Kidney (tissue), 14 donors: ENCODE results near the gene PHACTR4. TPM values are rescaled to one million over a fixed set of nuclear protein-coding genes. Genes with fewer than 3 reads are reported as not detected.

ENCODE experiments used
- DNase-seq, 5 donors: peaks; one replicate each; pipeline ENCODE4 v3.0.0-alpha.2; 2013 to 2020
- FAIRE-seq: peaks from 2 replicates; lab custom pipeline; 2012; peaks lifted over from hg19 to GRCh38; lab: Jason Lieb, UNC
- H3K27ac ChIP-seq, 2 donors: one replicate each; pipeline ENCODE4 v1.7.0; 2013; ENCODE audit warnings: low read depth in 2 of 2, low read length in 2 of 2, inconsistent platforms in 1 of 2
- H3K27me3 ChIP-seq: one replicate; pipeline ENCODE4 v1.7.1; 2013; ENCODE audit warnings: low read length, inconsistent platforms; ENCODE audit not compliant: control insufficient read depth, insufficient read depth
- H3K36me3 ChIP-seq, 3 donors: one replicate each; pipeline versions ENCODE4 v1.7.0 to v1.7.1; 2013; ENCODE audit warnings: low read length in 3 of 3, control low read depth in 1 of 3, inconsistent platforms in 1 of 3; ENCODE audit not compliant: insufficient read depth in 3 of 3, control insufficient read depth in 2 of 3
- H3K4me1 ChIP-seq, 3 donors: one replicate each; pipeline versions ENCODE4 v1.7.0 to v1.7.1; 2013; ENCODE audit warnings: low read length in 3 of 3, inconsistent platforms in 1 of 3, low read depth in 1 of 3; ENCODE audit not compliant: control insufficient read depth in 2 of 3, insufficient read depth in 2 of 3
- H3K4me3 ChIP-seq, 3 donors: one replicate each; pipeline versions ENCODE4 v1.7.0 to v1.8.1; 2013; ENCODE audit warnings: low read length in 3 of 3, control low read depth in 1 of 3, inconsistent platforms in 1 of 3
- H3K9ac ChIP-seq, 3 donors: one replicate each; pipeline versions ENCODE4 v1.7.0 to v1.7.1; 2013; ENCODE audit warnings: low read length in 3 of 3, control low read depth in 1 of 3, inconsistent platforms in 1 of 3
- H3K9me3 ChIP-seq, 3 donors: one replicate each; pipeline versions ENCODE4 v1.7.0 to v1.7.1; 2013; ENCODE audit warnings: low read length in 3 of 3, control low read depth in 1 of 3, inconsistent platforms in 1 of 3; ENCODE audit not compliant: control insufficient read depth in 2 of 3, insufficient read depth in 1 of 3
- intact Hi-C: fragments of 100-400 bp; cut with DNase I; formaldehyde crosslinking; loops from one replicate; pipeline ENCODE4 v1.11.1; 2022
- polyA plus RNA-seq: library from polyadenylated mRNA; stranded (reverse); fragments of 350-450 nt; fragmentation: Illumina TruSeq; extraction: RNeasy Lipid Tissue Mini Kit (QIAGEN cat#74804); gene quantifications from one replicate; pipeline ENCODE4 v1.2.3, GENCODE V29; 2014; ENCODE audit warnings: low read depth, low replicate concordance; ENCODE audit not compliant: insufficient read depth
- total RNA-seq: library from RNA; stranded (reverse); fragmentation: NEBNext Ultra II Directional; extraction: Animal tissue kit (Norgen Biotek cat#: 25700); gene quantifications from one replicate; pipeline ENCODE4 v1.2.1, GENCODE V29; 2021
- TF ChIP-seq, protein P1 (sequence below): IDR thresholded peaks from 3 replicates; pipeline ENCODE4 v1.5.1; 2012; ENCODE audit warnings: mild to moderate bottlenecking, moderate library complexity, borderline replicate concordance; ENCODE audit not compliant: insufficient read depth; ENCODE audit errors: extremely low read depth
- donor health status: control.
- donor health status: control.
- donor health status: control.
- donor health status: control.
- donor health status: control.
- donor health status: DM: yes; HTN: yes; CAD: no.
- donor health status: Normal renal cell carcinoma (clear cell type).

The PHACTR4 gene
- total and polyA plus RNA-seq, 2 donors from 2014 or later: 23.2 to 51.5 TPM

DNA sequence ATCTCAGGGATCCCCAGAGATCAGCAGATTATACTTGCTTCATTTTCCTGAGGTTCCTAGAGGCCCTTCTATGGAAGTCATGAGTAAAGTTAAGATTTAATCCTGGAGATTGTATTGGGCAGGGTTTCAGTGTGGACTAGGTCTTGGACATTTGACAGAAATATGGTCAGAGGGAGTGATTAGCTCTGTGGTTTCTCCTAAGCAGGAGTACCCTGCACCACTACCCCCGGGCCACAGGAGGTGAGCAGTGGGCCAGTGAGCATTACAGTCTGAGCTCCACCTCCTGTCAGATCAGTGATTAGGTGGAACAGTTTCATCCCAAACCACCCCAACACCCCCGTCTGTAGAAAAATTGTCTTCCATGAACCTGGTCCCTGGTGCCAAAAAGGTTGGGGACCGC lies 43.2 kb downstream of the PHACTR4 start:
- DNase-seq (no peak), FAIRE-seq (no peak)
- H3K9ac ChIP-seq: no peak overlapping the region
- TF ChIP-seq, protein P1, sequence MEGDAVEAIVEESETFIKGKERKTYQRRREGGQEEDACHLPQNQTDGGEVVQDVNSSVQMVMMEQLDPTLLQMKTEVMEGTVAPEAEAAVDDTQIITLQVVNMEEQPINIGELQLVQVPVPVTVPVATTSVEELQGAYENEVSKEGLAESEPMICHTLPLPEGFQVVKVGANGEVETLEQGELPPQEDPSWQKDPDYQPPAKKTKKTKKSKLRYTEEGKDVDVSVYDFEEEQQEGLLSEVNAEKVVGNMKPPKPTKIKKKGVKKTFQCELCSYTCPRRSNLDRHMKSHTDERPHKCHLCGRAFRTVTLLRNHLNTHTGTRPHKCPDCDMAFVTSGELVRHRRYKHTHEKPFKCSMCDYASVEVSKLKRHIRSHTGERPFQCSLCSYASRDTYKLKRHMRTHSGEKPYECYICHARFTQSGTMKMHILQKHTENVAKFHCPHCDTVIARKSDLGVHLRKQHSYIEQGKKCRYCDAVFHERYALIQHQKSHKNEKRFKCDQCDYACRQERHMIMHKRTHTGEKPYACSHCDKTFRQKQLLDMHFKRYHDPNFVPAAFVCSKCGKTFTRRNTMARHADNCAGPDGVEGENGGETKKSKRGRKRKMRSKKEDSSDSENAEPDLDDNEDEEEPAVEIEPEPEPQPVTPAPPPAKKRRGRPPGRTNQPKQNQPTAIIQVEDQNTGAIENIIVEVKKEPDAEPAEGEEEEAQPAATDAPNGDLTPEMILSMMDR: no peak
- no peaks in the 10 kb centered on the region for H3K27me3 ChIP-seq
- H3K4me3 ChIP-seq: no peak overlapping the region
- H3K4me1 ChIP-seq: peaks cover 0 to 9% (median 0%) of the 10 kb centered on the region in 3 donors
- H3K36me3 ChIP-seq: no peaks in the 10 kb centered on the region
- no peak overlapping the region for H3K27ac ChIP-seq
- intact Hi-C loops: no loop called here
- no peaks in the 10 kb centered on the region for H3K9me3 ChIP-seq

GRCh38 chr1:28416509-28417194 lies 47.1 kb downstream of the PHACTR4 start:
- Histone ChIP-seq H3K9me3 (no peaks in the 10 kb centered on the region), H3K4me3 (no peak overlapping the region), H3K27ac (no peak overlapping the region), H3K27me3 (no peaks in the 10 kb centered on the region), H3K9ac (no peak overlapping the region), H3K36me3 (no peaks in the 10 kb centered on the region), H3K4me1 (peaks cover 0 to 9% (median 0%) of the 10 kb centered on the region in 3 donors)
- FAIRE-seq: no peak
- intact Hi-C loops: no loop called here
- TF ChIP-seq, protein P1: no peak
- DNase-seq: no peak

GRCh38 chr1:28417441-28417922 lies 47.9 kb downstream of the PHACTR4 start:
- Histone ChIP-seq H3K4me3 (no peak overlapping the region), H3K27ac (no peak overlapping the region), H3K36me3 (no peaks in the 10 kb centered on the region), H3K9ac (no peak overlapping the region), H3K4me1 (peaks cover 0 to 7% (median 0%) of the 10 kb centered on the region in 3 donors), H3K9me3 (no peaks in the 10 kb centered on the region), H3K27me3 (no peaks in the 10 kb centered on the region)
- intact Hi-C loops: no loop called here
- TF ChIP-seq, protein P1: no peak
- FAIRE-seq (no peak), DNase-seq (no peak)
